ENCODE data around the gene NR1H3.

Gene NR1H3

DNA sequence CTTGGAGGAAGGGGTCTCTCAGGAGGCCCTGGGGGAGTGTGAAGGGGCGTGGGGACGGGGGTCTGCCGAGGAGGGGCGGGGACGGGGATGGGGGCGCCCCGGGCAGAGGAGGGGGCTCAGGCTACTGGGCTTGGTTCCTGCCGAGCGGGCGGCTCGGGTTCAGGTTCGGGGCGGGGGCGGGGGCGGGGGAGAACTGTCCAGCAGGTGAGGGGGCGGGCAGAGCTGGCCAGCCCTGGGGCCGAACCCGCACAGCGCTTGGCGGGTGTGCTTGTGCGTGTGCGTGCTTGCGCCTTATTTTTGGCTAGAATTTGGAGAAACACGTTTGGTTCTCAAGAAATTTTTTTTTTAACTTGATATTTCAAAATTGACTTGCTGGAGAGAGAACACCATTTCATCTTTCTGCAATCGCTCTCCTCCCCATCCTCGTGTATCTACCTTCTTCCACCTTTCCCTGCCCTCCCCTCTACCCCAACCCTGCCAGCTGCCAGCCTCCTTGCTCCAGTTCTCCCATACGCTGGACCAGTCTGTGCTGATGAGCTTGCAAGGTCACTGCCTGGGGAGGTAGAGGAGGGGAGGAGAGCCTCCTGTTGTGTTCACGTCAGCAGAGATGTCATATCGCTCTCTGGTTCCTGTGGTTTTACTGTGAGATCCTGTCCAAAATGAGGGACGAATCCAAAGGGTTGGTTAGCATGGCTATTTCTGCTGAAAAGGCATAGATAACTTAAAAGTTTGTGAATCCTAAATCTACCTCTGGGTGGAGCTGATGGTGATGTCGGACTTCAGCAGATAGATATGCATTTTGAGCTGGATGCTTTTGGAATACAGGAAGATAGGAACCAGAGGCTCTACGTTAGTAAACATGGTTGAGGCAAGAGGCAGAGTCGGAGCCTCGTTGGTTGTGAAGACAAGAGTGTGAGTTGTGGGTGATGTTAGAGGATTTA lies 12.8 kb downstream of the NR1H3 start:
- FAIRE-seq: no peak

DNA sequence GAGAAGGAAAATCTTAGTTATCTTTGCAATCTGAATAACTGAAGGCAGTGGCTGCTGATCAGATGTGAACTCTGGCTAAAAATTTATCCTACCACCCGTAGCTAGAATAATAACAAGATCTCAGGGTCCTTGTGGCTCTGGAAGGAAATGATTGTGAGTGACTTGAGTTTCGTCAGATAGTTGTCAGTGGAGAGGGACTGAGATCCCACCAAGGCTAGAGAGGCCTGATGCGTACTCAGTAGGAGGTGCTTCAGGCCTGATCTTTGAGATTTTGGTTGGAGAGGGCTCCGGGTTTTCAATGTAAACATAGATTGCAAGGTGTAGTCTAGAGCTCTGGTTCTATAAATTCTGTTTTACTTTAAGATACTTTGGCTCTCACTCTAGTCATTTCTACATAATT lies 13.5 kb downstream of the NR1H3 start:
- FAIRE-seq: no peak

DNA sequence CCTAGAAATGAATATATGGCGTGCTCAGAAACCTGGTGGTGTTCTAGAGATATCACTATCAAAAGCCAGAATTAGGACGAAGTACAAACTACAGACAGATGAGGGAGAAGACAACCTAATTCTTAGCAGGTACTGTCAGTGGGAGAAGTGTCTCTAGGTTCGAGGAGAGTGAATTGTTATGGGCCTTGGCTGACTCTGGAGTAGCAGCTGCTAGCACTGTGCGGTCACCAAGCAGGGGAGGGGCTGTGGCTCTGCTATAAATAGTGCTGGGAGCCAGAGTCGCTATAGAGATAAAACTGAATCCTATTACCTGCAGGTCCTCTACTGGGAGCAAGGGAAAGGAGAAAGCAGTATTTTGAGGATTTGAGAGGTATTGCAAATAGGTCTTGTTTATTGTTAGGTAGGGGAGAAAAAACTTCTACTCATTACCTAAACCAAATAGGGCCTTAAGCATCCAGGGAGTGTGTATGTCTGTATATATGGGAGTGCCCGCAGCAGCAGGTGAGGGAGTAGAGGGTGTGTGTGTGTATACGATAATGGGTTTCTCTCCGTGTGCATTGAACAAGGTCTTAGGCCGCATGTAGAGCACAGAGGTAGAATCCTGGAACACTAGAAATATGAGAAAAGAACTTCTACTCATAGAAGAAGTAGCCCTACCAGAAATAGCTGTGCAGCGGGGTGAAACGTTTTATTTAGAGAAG lies 14.3 kb downstream of the NR1H3 start:
- FAIRE-seq: no peak

- no peak for FAIRE-seq
Observed at GRCh38 chr11:47272706-47273105, 14.9 kb downstream of the NR1H3 start.

- no peak for FAIRE-seq
Observed at GRCh38 chr11:47274495-47275235, 16.9 kb downstream of the NR1H3 start.

GRCh38 chr11:47276923-47277322 lies 19.1 kb downstream of the NR1H3 start:
- no peak for FAIRE-seq

DNA sequence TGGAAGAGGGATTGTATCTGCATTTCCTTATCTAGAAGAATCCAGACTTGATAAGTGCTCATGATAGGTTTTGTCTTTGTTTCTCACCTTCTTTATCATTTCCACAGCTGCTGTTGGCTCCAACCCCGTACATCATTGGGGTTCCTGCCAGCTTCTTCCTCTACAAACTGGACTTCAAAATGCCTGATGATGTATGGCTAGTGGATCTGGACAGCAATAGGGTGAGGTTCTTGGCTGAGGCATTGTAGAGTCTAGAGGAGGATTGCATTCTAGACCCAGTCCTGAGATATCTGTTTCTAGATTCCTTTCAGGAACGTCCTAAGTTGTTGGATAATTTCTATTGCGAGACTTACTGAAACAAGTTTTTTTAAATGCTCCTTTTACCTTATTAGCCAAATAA lies 20.3 kb downstream of the NR1H3 start:
- FAIRE-seq: no peak

DNA sequence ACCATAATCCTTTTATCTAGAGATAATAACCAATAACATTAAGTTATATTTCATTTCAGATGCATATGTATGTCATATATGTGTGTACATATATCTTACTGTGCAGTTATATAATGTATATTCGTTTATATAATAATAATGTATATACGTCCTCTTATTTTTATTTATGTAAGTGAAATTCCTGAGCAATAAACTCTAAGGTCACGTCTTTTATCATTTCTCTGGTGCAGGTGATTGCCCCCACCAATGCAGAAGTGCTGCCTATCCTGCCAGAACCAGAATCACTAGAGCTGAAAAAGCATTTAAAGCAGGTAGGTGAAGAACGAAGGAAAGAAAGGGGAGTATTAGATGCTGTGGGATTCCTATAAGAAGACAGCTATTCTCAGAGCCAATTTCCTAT lies 21.0 kb downstream of the NR1H3 start:
- FAIRE-seq: no peak

GRCh38 chr11:47280099-47280498 lies 22.3 kb downstream of the NR1H3 start:
- FAIRE-seq: no peak

GRCh38 chr11:47280860-47281259 lies 23.1 kb downstream of the NR1H3 start:
- FAIRE-seq: no peak

DNA sequence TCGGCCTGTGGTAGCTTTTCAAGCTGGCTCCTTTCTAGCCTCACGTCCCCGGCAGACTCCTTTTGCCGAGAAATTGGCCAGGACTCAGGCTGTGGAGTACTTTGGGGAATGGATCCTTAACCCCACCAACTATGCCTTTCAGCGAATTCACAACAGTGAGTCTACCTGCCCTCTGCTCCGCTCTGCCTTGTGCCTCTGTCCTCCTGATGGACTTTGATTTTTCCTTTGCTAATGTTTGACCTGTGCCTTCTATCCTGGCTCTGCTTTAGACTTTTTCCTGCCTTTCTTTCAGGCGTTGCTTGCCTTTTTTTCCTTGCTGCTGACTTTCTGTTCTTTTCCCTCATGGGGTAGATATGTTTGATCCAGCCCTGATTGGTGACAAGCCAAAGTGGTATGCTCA lies 24.7 kb downstream of the NR1H3 start:
- no peak for FAIRE-seq

DNA sequence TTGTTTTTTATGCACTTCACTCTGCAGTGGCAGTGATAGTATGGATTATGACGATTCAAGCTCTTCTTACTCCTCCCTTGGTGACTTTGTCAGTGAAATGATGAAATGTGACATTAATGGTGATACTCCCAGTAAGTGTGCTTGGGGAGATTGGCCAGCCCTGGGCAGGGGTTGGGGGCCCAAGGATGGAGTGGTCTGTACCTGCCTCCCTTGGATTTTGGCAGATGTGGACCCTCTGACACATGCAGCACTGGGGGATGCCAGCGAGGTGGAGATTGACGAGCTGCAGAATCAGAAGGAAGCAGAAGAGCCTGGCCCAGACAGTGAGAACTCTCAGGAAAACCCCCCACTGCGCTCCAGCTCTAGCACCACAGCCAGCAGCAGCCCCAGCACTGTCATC lies 26.4 kb downstream of the NR1H3 start:
- FAIRE-seq: no peak

- FAIRE-seq: no peak
Observed at GRCh38 chr11:47285969-47286770, 28.4 kb downstream of the NR1H3 start.

- FAIRE-seq: no peak
Observed at GRCh38 chr11:47288066-47288465, 30.3 kb downstream of the NR1H3 start.

- FAIRE-seq: no peak
Observed at GRCh38 chr11:47289856-47290255, 32.1 kb downstream of the NR1H3 start.

DNA sequence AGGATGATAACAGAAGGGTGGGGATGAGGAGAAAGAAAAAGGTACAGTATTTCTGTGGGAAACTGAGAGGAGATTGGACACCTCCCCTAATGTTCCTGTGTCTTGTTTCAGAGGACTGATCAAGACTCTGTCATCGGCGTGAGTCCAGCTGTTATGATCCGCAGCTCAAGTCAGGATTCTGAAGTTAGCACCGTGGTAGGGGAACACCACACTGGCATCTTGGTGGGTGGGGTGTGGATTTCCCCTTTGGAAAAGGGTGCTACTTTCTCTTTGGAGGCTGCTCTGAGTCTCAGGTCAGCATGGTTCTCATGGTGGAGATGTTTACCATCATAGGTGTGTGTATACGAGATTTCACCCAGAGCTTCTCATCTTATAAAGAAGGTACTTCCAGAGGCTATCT lies 37.6 kb downstream of the NR1H3 start:
- FAIRE-seq: no peak

DNA sequence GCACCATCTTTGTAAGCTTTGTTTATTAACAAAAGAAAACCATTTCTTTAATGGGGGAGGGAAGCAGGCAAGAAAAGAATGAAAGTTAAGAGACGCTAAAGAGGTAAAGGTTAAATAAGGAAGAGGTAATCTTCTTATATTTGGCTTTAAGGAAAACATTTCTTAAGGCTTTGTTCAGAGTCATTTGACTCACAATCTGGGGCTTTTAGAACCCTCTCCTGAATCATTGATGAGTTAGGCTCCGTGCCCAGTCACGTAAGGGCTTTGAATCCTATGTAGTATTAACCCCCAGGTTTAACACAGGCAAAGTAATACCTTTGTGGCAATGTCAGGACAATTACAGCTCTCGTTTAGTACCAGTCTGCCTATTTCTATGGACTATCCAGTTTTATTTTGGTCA lies 38.2 kb downstream of the NR1H3 start:
- FAIRE-seq: no peak

GRCh38 chr11:47299078-47299477 lies 41.3 kb downstream of the NR1H3 start:
- no peak for FAIRE-seq

DNA sequence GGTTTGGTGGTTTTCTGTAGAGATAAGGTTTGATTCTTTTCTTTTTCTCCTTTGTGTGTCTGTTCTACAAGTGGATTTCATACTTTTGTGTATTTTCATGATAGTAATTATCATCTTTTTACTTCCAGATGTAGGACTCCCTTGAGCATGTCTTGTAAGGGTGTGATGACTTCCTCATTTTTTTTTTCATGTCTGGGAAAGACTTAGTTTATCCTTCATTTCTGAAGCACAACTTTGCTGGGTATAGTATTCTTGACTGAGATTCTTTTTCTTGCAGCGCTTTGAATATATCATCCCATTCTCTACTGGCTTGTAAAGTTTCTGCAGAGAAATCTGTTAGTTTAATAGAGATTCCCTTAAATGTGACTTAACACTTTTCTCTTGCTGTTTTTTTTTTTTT lies 45.1 kb downstream of the NR1H3 start:
- no peak for FAIRE-seq

DNA sequence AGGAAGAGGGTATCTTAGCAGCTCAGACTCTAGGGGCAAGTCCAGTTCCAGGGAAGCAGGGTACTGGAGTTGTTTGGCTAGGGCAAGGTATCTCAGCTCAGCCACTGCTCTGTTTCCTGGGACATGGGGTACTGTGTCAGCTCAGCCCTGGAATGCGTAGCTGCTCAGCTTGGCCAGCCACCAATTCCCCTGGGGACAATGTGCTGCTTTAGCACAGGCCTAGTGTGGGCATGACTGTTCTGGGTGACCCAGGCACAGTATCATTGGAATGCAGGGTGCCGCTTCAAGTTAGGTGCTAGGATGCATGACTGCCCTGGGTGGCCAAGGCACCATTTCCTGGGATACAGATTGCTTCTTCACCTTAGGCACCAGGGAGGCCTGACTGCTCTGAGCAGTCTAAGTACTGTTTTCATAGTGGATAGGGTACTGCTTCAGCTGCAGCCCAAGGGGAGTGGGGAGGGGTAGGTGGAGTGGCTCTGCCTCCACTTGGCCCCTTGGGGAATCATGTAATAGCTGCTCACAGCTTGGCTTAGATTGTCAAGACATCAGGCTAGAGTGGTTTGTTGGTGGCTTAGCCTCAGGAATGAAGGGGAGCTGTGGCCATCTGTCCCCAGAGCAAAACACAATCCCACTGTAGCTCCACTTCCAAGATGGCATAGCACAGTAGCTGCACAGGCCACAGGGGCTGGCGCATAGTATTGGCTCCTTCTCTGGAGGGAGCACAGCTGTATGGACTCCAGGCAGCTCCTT lies 48.1 kb downstream of the NR1H3 start:
- no peak for FAIRE-seq

DNA sequence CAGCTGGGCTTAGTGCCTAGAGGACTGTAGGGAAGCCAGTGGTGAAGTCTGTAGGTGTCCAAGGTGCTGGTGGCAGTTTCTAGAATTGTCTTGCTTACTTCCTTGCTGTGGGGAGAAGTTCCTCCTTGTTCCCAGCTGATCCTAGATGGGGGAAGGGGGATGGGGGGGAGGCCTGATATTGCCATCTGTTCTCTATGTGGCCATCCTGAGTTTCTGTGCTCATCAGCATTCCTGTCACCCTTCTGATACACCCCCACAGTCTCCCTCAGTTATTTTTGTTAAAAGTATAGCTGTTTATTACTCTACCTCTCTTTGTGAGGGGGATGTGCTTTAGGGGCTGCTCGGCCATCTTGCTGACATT lies 48.7 kb downstream of the NR1H3 start:
- no peak for FAIRE-seq

Data from A204.1 (cell line).